HG03108 (cell line): ENCODE results near the gene AGXT2.

ENCODE experiments used
- ATAC-seq: cut with Tn5 transposase; IDR thresholded peaks from one replicate; pipeline ENCODE4 v1.9.1; 2021; ENCODE audit warnings: moderate library complexity; ENCODE audit not compliant: unreplicated experiment

The AGXT2 gene

DNA sequence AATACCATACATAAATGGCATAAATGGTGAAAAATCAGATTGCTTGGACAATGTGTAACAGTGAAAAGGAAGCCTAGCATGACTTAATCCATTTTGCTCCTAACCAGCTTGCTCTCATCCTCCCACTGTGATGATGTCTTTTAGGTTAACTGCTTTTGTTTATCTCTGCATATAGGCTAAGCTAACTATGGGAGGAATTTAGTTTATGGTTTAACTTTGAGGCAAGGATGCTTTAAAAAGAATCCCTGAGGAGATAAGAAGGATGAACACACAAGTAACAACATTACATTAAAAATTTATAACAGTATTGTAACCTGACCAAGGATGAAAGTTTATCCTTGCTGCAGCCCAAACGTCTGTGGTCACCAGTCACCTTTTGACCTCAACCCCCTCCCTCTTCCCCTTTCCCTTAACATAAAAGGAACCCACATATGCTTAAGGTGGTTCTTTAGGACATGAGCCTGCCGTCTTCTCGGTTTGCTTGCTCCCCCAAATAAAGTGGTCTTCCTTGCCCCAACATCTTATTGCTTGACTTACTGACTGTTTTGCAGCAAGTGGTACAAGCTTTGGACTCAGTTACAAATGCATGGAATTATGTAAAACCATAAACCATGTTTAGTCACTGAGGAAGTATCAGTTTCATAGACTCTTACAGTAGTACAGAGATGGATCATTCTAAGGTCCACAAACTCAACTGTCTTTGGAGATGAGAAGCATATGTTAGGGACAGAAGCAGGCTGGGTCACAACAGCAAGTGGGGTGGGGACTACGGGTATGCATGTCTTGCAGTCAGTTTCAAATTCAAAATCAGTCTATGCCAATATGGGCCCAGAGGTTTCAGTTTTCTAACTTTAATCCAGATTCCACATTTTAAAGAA, 31.3 kb downstream of the AGXT2 start:
- no peak for ATAC-seq

DNA sequence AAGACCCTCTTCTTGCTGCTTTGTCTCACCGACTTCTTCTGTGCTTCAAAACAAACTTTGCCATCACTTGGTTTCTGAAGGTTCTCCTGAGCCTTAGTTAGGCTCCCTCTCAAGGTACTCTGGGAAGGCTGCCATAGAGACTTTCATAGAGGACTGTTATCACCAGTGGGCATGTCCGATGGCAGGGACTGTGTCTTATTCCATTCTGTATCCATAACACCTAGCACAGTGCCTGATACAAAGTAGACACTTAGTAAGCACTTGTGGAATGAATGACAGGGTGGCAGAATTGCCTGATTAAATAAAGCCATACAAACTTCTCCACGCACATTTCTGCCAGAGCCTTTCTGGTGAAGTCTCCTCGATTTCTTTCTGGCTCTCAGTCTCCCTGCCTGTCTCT, 32.7 kb downstream of the AGXT2 start:
- ATAC-seq = no peak

DNA sequence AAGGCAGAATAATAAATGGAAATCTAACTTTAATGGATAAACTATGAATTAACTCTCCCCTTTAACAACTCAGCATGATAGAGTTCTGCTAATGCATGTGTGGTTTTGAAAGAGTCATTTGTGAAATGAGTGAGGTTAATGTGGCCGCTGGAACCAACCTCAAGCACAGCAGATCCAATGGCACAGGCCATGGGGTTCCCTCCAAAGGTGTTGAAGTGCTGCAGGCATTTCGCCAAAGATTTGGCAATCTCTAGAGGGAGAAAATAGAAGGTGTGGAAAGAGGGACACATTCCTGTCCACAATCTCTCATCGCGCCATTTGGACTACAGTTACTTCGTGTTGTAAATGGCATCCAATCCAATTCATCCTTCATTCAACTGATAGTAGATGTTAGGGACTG, 35.0 kb downstream of the AGXT2 start:
- no peak for ATAC-seq

DNA sequence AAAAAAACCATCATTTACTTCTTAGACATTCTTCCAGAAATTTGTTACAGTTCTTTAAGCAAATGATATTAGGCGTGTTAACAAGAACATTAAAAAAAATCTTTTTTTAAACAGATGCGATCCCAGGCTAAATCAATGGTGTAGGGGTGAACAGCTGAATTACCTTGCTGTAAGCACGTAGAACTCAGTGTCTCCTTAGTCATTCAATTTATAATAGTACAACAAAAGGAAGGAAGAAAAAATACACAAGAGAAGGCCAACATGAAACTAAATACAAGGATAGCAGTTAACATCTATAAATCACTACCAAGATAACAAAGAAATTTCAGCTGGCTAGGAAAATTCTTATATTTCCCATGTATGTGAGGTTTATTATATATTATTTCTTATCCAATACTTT, 35.4 kb downstream of the AGXT2 start:
- no peak for ATAC-seq

DNA sequence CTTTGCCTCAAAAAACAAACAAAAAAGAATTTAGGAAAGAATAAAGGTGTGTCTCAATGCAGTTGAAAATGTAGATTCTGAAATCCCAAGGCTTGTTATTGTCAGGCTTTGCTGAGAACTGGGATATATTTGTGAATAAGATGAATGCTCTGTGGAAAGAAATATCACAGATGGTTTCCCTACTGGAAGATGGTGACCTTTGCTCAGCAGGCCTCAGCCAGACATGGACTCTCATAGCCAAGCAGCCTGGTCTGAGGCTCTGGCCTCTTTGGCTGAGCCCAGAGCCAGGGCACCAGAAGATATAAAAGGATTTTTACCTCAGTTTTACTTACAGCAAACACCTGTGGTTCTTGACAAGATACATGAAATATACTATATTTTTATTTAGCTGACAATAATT, 37.1 kb downstream of the AGXT2 start:
- no peak for ATAC-seq

DNA sequence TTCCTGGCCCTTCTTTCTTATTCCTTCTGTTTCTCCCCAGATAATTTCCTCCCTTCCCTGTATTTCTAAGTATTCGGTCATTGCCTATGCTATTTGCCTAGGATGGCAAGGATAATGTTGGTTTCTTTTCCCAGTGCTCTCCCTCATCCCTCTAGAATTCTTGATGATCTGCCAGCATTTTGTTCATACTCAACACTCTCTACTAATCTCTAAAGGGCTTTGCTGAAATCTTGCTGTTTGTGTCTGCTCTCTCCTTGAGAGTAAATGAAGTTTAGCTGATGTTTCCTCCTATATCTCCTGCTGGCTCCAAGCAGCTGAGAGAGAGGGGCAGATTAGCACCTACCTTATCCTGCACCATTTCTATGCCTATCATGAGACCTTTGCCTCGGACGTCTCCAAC, 38.1 kb downstream of the AGXT2 start:
- ATAC-seq = no peak

DNA sequence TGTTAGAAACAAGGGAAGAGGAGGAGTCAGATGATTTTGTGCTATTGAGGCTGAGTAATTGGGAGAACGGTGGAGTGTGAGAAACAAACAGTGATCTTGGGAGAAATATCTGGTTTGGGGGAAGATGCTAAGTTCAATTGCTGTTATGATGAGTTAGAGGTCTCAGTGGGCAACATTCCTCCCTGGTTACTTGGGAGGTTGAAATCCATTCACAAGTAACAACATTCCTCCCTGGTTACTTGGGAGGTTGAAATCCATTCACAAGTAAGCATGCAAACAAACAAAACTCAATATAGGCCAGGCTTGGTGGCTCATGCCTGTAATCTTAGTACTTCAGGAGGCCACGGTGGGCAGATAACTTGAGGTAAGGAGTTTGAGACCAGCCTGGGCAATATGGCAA, 38.7 kb downstream of the AGXT2 start:
- ATAC-seq = no peak

DNA sequence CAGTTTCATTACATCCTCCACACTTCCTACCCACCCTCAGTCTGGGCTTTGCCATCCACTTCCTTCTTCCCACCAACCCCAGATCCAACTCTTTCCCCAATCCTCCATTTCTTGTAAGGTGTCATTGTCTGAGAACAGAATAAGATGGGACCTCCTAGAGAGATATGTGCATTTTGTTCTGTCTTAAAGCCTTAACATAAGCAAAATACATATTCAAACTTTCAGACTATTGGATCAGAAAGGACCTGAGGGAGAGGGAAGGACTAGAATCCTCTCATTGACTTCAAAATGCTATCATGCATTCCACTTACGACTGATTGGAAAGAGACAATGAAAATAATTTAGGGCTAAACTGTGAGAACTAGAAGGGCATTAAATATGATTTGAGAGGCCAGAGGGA, 43.0 kb downstream of the AGXT2 start:
- ATAC-seq = no peak

DNA sequence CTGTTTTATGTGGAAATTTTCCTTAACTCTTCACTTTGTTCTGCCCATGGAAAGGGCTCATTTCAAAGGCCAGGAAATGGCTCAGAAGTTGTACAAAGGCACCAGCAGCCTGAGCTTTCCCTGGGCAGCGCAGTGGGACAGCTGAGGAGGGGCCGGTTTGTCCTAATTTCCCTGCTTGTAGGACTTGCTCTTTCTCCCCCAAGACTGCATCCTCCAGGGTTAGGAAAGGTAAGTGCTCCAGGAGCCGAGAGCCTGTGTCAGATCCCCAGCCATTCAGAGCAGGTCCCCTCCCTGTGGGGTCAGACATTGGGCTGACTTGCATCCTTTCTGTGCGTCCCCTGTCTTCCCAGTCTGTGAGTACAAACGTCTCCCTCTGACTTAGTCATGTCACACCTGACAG, 43.5 kb downstream of the AGXT2 start:
- no peak for ATAC-seq

DNA sequence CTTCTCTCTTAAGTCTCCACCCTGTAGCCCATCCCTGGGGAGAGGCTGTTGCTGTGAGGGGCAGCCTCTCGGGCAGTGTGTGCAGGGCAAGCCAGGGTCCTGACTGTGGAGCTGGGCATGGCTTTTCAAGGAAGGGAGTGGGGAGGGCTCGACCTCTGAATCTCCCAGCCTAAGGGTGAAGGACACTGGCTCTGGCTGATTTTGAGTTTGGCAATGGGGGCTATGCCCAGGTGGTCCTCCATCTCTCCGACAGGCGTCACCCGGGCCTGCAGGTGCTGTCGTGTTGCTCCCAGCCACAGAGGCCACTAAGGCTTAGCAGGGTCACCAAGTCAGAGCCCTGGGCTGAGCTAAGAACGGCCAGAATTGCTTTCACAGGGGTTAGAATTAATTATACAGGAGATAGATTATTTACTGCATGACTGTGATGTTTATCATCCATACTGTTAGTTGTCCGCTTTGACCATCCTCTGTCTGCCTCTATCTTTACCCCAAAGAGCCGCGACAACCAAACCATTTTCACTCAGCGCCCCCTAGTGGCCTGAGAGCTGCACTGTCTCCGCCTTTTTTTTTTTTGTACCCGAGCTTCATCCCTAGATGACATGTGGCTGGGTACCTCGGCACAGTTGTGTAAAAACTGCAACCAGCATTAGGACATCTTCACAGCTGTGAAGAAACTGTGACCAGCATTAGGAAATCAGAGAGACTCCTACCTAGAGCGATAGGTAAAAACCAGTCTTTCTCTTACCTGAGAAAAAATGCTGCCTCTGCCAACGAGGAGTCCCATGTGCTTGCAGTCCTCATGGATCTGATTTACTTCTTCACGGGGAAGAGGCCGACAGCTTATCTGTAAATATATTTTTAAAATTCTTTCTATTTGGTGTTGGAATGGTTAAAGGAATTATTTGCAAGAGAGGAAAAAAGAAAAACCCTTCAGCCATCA, 44.5 kb downstream of the AGXT2 start:
- no peak for ATAC-seq

DNA sequence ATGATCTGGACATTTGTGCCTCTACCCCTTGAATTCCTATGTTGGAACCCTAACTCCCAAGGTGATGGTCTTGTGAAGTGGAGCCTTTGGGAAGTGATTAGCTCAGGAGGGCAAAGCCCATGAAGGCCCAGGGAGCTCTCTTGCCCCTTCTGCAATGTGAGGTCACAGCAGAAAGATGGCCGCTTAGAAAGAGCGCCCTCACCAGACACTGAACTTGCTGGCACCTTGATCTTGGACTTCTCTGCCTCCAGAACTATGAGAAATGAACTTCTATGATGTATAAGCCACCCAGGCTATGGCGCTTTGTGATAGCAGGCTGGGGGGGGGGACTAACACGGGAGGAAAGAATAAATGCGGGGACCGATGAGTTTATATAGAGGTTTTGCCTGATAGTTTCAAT, 45.3 kb downstream of the AGXT2 start:
- no peak for ATAC-seq

DNA sequence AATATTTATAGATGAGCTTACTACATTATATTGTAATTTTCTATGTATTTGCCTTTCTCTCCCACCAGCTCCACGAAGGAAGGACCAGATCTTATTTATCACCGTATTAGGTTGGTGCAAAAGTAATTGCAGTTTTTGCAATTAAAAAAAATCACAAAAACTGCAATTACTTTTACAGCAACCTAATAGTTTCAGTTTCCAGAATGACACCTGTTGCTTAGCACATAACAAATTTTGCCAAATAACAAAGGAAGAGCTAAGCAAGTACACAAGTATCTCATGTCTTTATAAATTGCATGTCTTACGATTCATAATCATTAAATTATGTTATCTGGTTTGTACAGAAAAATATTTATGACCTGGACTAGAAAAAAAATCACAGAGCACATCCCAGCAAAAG, 45.9 kb downstream of the AGXT2 start:
- ATAC-seq = no peak

DNA sequence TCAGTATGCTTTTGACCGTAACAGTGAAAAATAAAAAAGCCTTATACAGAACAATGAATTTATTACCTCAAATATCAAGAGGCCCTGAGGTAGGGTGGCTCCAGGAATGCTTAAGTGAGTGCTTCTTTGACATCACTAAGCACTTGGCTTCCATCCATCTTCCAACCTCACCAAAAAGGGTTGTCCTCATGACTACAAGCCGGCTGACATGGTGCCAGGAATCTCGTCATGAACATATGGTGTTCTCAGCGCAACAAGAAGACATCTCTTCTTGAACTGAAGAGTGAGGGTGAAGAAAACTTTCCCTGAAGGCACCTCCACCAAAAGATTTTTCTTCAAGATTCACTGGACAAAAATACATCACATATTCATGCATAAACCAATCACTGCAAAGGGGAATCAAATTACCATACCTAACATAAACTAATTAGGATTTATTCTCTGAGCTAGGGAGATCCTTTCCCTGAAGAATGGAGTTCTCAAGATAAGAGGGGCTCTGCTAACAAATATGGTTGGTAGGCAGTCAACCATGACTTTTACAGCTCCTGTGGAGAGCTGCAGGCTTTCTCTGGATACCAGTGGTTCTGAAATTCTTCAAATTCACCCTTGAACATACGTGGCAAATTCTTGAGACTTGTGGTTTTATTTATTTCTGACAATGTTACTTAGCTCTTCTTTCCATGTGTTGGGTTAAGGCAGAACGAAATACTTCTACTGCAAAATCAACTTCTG, 49.5 kb downstream of the AGXT2 start:
- no peak for ATAC-seq

DNA sequence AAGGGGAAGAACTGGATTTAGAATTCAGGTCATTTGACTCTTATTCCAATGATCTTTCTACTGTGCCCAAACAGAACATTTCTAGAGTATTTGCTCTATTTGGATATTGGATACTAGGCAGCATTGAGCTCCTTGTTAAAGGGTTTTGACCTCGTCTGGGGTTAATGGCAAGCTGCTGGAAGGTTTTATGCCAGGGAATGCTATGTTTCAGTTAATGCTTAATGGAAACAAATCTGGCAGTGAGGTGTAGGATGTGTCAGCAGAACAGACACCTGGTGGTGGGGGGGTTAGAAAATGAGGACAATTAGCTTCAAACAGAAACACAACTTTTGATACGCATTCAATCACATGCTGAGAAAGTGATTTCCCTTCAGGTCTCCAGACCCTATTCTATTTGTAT, 51.5 kb downstream of the AGXT2 start:
- no peak for ATAC-seq

DNA sequence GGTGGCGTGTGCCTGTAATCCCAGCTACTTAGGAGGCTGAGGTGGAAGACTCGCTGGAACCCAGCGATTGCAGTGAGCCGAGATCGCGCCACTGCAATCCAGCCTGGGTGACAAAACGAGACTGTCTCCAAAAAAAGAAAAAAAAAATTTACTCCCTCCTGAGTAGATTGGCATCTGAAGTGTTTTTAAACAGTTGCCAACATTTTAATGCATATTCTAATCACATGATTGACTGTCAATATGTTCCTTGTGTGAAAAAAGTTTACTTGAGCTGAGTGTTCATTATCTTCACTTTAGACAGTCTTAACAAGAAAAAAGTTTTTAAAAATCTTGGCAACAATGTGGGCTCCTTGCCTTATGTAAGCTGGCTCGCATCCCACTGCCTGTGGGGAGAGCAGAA, 53.8 kb downstream of the AGXT2 start:
- ATAC-seq = no peak

DNA sequence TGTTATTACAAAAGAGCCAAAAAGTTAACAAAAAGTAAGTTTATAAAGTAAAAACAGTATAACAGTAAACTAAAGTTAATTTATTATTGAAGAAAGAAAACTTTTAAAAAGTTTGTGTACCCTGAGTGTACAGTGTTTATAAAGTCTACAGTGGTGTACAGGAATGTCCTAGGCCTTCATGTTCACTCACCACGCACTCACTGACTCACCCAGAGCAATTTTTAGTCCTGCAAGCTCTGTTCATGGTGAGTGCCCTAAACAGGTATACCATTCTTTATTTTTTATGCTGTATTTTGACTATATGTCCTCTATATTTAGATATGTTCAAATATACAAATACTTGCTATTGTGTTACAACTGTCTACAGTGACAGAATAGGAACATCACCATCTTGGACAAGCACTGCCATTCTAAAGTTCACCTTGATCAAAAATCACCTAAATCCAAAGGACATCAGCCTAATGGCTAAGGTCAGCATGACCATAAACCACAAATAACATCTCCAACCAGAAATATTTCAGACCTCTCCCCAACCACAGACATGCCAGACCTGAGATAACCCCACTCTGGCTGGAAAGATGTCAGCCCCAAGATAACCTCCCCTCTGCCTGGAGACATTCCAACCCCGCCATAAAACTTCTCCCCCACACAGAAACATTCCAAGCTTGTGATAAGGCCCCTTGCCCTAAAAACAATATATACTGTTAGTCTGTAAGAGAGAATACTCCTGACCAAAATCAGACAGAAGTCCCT, 56.1 kb downstream of the AGXT2 start:
- ATAC-seq = no peak

DNA sequence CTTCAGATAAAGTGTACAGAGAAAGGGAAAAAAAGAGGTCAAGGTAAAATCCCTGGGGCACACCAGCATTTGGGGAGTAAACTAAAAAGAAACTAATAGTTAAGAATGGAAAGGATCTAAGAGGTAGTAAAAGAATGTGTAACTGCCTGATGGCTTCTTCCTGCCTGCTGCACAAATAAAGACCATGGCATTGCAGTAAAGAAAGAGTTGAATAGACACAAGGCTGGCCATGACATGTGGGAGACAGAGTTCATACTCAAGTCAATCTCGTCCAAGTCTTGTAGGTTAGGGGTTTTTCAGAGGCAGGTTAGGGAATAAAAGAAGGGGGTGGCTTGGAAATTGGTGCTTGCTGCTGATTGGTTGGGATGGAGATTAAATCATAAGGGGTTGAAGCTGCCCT, 60.8 kb downstream of the AGXT2 start:
- ATAC-seq = no peak

DNA sequence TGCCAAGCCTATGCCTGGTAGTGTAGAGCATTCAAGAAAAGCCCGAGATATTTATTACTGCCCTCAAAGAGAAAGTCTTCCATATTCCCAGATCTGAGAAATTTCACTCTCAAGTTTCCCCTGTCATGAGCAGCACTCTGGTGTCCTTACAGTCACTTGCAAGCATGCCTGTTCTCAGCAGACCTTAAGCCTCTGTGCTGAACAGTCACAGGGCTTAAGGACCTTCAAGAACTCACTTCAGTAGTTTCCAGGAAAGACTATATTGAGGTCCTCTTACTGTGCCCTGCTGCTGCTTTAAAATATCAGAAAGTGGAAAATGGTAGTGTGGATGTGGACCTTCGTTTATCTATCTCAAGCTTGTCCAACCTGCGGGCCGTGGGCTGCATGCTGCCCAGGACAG, 64.9 kb downstream of the AGXT2 start:
- ATAC-seq = no peak

DNA sequence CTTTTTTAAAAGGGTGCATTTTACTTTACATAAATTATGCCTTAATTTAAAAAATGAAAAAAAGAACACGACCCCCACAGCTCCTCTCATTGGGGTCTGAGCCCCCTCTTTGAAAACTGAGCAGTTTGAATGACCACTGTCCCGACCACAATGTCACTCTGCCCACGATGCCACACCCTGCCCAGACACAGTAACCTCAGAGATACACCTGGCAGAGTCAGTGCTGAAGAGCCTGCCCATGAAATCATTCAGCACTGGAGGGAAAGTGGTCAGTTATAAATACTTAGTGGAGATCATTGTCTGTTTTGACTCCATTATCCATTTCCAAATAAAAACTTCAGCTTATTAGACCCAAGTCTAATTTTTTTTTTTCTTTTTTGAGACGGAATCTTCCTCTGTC, 69.1 kb downstream of the AGXT2 start:
- no peak for ATAC-seq

DNA sequence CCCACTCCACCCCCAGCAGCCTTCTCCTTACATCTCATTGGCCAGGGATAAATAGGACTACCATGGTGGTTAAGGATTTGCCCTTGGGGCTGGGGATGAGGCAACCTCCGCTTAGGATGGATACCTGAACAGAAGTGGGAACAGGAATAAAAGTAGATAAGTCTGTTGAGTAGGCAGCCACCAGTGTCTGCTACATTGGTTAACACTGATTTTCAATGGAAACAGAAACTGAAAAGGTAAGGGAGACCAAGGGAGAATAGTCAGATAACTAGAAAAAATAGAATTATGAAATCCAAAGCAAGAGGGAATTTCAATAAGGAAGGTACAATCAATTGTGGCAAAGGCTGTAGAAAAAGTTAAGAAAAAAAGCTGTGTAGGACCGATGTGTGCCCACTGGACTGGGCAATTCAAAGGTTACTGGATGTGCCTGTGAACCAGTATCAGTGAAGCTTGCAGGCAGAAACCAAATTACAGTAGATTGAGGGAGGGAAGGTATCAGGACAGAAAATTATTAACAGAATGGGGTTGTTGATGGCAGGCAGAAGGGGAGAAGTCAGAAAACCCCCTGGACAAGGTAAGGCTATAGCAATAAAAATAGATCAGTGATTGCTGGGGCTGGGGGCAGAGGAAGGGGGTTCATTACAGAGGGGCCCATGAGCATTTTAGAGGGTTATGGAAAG, 69.7 kb downstream of the AGXT2 start:
- peak; percentile 91 for ATAC-seq
